GM18511 (cell line): Measurements from ENCODE around the gene DSG4.

Source experiments
- ATAC-seq: cut with Tn5 transposase; IDR thresholded peaks from one replicate; pipeline ENCODE4 v1.9.1; 2021; ENCODE audit warnings: mild to moderate bottlenecking, moderate library complexity; ENCODE audit not compliant: unreplicated experiment

DSG4 gene

GRCh38 chr18:31446854-31447253 is 70.3 kb downstream of the DSG4 start:
- ATAC-seq, result no peak

DNA sequence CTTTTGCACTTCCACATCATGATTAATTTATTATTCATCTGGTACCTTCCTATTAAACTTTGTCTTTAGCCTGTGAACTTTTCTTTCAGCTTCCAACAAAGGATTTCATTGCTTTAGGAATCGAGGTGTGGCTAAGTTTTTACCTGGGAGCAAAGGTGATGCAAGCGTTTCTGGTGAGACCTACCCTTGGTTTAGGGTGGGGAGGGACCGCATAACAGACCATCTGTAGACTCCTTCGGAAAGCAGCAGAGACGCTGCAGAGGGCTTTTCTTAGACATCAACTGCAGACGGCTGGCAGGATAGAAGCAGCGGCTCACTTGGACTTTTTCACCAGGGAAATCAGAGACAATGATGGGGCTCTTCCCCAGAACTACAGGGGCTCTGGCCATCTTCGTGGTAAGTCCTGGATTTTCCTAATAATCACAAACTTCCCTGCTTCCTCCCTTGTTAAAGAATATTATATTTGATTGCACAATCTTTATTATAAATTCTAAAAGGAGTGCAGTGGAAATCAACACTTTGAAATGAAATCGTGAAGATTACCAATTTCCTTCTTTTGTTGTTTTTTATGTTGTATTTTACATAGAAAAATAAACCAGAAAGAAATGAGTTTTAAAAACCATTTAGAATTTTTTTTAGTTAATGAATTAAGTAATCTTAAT is 71.1 kb downstream of the DSG4 start, which contains the start of gene DSG3:
TSS of gene DSG3 (plus strand) at position 212 of the 662 bp plus-strand sequence. CDS start at position 349, 137 bp downstream.
- no peak for ATAC-seq

DNA sequence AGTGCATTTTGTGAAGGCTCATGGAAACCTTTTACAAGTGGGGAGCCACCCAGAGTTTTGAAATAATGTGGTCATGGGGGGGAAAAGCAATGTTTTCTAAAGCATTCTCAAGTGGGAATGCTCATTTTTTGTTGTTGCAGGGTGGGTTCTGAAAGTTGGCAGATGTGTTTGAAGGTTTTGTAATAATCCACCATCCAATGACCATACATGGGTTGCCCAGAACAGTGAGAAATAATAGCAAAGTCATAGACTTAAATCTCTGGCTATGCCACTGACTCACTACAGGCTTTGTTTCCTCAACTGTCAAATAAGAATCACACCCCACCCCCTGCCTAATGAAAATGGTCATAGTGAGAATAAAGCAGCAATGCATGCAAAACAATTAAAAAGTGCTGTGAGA is 73.8 kb downstream of the DSG4 start:
- no peak for ATAC-seq

- ATAC-seq, result no peak
Observed at GRCh38 chr18:31451625-31452024, 75.0 kb downstream of the DSG4 start.

- ATAC-seq, result no peak
Observed at GRCh38 chr18:31454066-31454708, 77.6 kb downstream of the DSG4 start.
